RWPE1 (cell line): ENCODE measurements around the gene IQCF5.
A peak's percentile ranks its signal among the peaks of the same experiment; 100 is the strongest.

Source experiments
- CTCF ChIA-PET: fragments of 350-600 bp; sonication (Branson Sonifier 250); formaldehyde crosslinking; extraction: SDS; loops from one replicate; lab custom pipeline; 2021; lab: Yijun Ruan, JAX
- POLR2A ChIA-PET: fragments of 400-600 bp; formaldehyde crosslinking; extraction: SDS; loops from one replicate; lab custom pipeline; 2020; ENCODE audit warnings: antibody characterized with exemption; ENCODE audit not compliant: low non-redundant PET; lab: Yijun Ruan, JAX
- DNase-seq: peaks from one replicate; pipeline ENCODE4 v3.0.0; 2012; ENCODE audit warnings: low spot score
- H3K27ac ChIP-seq: fragments of 450-650 bp; 2 replicates; pipeline ENCODE4 v1.5.1; 2017
- CTCF ChIP-seq: fragments of 450-650 bp; conservative IDR thresholded peaks from 2 replicates; pipeline ENCODE4 v1.5.1; 2017; ENCODE audit warnings: low read depth, mild to moderate bottlenecking

IQCF5 gene

GRCh38 chr3:51887620-51888019 lies 12.2 kb upstream of the IQCF5 start:
- ChIA-PET POLR2A (no interaction called here), CTCF (no interaction called here)
- no peak for TF ChIP-seq CTCF
- DNase-seq, result peak; percentile 58
- H3K27ac ChIP-seq, result no peak overlapping the region

- CTCF ChIA-PET, result no interaction called here
- no peak overlapping the region for H3K27ac ChIP-seq
- POLR2A ChIA-PET, result no interaction called here
- no peak for TF ChIP-seq CTCF
- no peak for DNase-seq
Measured at GRCh38 chr3:51886447-51886846, 11.0 kb upstream of the IQCF5 start.

- ChIA-PET CTCF (interaction anchor here (0.5 to 0.6 kb wide), 2 partner anchors 119 to 674 kb away, joined by 3 read pairs; no protein-coding TSS in a partner anchor), POLR2A (no interaction called here)
- peak; percentile 5 for DNase-seq
- TF ChIP-seq CTCF, result no peak
- no peak overlapping the region for H3K27ac ChIP-seq
Measured at GRCh38 chr3:51879937-51880336, 4.5 kb upstream of the IQCF5 start.

GRCh38 chr3:51876186-51876585 lies 785 bp upstream of the IQCF5 start:
- ChIA-PET CTCF (no interaction called here), POLR2A (no interaction called here)
- no peak for TF ChIP-seq CTCF
- no peak for DNase-seq
- H3K27ac ChIP-seq, result no peak overlapping the region

GRCh38 chr3:51874889-51875288 lies 512 bp downstream of the IQCF5 start:
- DNase-seq, result no peak
- ChIA-PET CTCF (no interaction called here), POLR2A (no interaction called here)
- H3K27ac ChIP-seq, result no peak overlapping the region
- no peak for TF ChIP-seq CTCF

GRCh38 chr3:51874411-51874810 lies 990 bp downstream of the IQCF5 start:
- DNase-seq, result no peak
- TF ChIP-seq CTCF, result no peak
- ChIA-PET POLR2A (no interaction called here), CTCF (no interaction called here)
- H3K27ac ChIP-seq, result no peak overlapping the region

- TF ChIP-seq CTCF, result no peak
- no peak overlapping the region for H3K27ac ChIP-seq
- ChIA-PET POLR2A (no interaction called here), CTCF (no interaction called here)
- DNase-seq, result no peak
Measured at GRCh38 chr3:51873876-51874275, 1.5 kb downstream of the IQCF5 start.
